Tibial nerve (tissue), 4 donors: ENCODE measurements around the gene PARD3B. TPM values are rescaled to one million over a fixed set of nuclear protein-coding genes. Genes with fewer than 3 reads are reported as not detected.

ENCODE experiments used
- DNase-seq, 2 donors: peaks; one replicate each; pipeline ENCODE4 v3.0.0-alpha.2; 2019; ENCODE audit warnings: low spot score in 2 of 2
- H3K27ac ChIP-seq, 4 donors: fragments of 200-600 bp; sonication (generic) in 3 of 4; one replicate each; pipeline ENCODE4 v1.5.1; 2017 to 2019; ENCODE audit warnings: mild to moderate bottlenecking in 1 of 4
- H3K27me3 ChIP-seq, 2 donors: fragments of 200-600 bp; sonication (generic) in 1 of 2; one replicate each; pipeline versions ENCODE4 v1.5.1 to v1.6.0; 2017 to 2019
- H3K36me3 ChIP-seq, 3 donors: fragments of 200-600 bp; sonication (generic); one replicate each; pipeline ENCODE4 v1.5.1; 2018 to 2019
- H3K4me1 ChIP-seq, 4 donors: fragments of 200-600 bp; sonication (generic) in 3 of 4; one replicate each; pipeline ENCODE4 v1.5.1; 2017 to 2019
- H3K4me3 ChIP-seq, 4 donors: fragments of 200-600 bp; sonication (generic) in 3 of 4; one replicate each; pipeline ENCODE4 v1.5.1; 2017 to 2019; ENCODE audit warnings: mild to moderate bottlenecking in 1 of 4, moderate library complexity in 1 of 4
- H3K9me3 ChIP-seq, 4 donors: fragments of 200-600 bp; sonication (generic) in 3 of 4; one replicate each; pipeline ENCODE4 v1.5.1; 2017 to 2019
- CTCF ChIP-seq, 5 experiments: fragments of 200-600 bp in 3 of 5; fragments of 450-650 bp in 2 of 5; sonication (generic) in 3 of 5; IDR thresholded peaks; one replicate each; pipeline ENCODE4 v1.5.1; 2016 to 2019; ENCODE audit warnings: antibody characterized with exemption in 5 of 5, mild to moderate bottlenecking in 3 of 5, moderate library complexity in 2 of 5
- EP300 ChIP-seq, 2 donors: sonication (generic); formaldehyde crosslinking; IDR thresholded peaks; one replicate each; pipeline ENCODE4 v1.6.1; 2017; ENCODE audit warnings: antibody characterized with exemption in 2 of 2, mild to moderate bottlenecking in 1 of 2
- POLR2A ChIP-seq, 2 donors: fragments of 450-650 bp; IDR thresholded peaks; one replicate each; pipeline ENCODE4 v1.6.1; 2017; ENCODE audit warnings: antibody characterized with exemption in 2 of 2, mild to moderate bottlenecking in 2 of 2, moderate library complexity in 2 of 2
- WGBS, 2 donors: methylation state at CpG; one replicate each; pipeline ENCODE4 v1.1.5; 2018; 5-methylcytosine and 5-hydroxymethylcytosine counted together
- total RNA-seq, 4 donors: library from RNA; depleted of rRNA; stranded (reverse); fragments of >200 nt; gene quantifications; one replicate each; pipeline ENCODE4 v1.1.0, GENCODE V29; 2016

PARD3B gene
- total RNA-seq, 4 donors from 2014 or later, result 47.4 to 101 (median 64.8) TPM

DNA sequence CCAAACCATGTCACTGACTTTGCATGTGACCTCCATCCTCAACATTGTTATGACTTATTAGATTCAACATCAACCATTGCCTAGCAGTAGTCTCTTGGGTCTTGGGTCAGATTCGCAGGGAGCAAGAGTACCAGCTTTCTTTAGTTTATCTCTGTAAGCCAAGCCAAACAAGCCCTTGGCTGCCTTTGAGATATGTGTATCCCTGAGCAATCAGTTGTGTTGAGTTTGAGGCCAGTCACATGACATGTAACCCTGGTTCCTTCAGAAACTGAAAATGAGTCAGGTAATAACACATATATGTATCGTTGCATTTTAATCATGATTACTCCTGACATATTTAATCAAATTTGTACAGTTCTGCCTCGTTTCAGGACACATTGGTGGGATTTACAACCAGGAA lies 173.3 kb downstream of the PARD3B start:
- Histone ChIP-seq H3K27ac (no peak overlapping the region), H3K4me3 (no peak overlapping the region), H3K36me3 (no peaks in the 10 kb centered on the region), H3K4me1 (peaks cover 0 to 8% (median 0%) of the 10 kb centered on the region in 4 donors), H3K27me3 (no peaks in the 10 kb centered on the region), H3K9me3 (no peaks in the 10 kb centered on the region)
- 82 to 86% methylated on average over 3 of the region's 3 CpGs for WGBS, 2 donors
- TF ChIP-seq EP300 (IDR thresholded peaks at IDR 0.05), result no peak
- TF ChIP-seq CTCF (IDR thresholded peaks at IDR 0.05), result no peak
- DNase-seq, result no peak

GRCh38 chr2:204720874-204721273 lies 175.6 kb downstream of the PARD3B start:
- no peak for TF ChIP-seq CTCF (IDR thresholded peaks at IDR 0.05)
- TF ChIP-seq POLR2A (IDR thresholded peaks at IDR 0.05), result no peak
- no peak for TF ChIP-seq EP300 (IDR thresholded peaks at IDR 0.05)
- 93 to 94% methylated on average over 2 of the region's 2 CpGs for WGBS, 2 donors
- H3K9me3 ChIP-seq, result no peaks in the 10 kb centered on the region
- no peak for DNase-seq
- no peaks in the 10 kb centered on the region for H3K4me1 ChIP-seq
- H3K27me3 ChIP-seq, result no peaks in the 10 kb centered on the region
- H3K36me3 ChIP-seq, result no peaks in the 10 kb centered on the region
- H3K4me3 ChIP-seq, result no peak overlapping the region
- no peak overlapping the region for H3K27ac ChIP-seq

DNA sequence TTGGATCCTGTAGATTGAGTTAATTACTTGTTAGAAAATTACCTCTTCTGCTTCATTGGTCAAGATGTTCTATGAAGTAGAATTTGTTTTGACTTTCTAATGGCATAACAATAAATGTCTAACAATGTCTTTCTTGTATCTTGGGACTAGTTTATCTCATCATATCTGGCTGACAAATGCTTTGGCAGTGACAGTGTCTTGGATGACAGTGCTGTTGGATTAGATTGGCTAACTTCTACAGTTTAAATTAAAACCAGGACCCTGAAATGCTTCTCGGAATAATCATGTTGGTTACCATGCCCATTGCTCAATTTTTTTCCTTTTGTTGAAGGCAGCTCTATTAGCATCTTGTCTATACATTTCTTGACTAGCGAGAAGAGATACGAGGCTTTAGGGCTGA lies 176.9 kb downstream of the PARD3B start:
- no peaks in the 10 kb centered on the region for H3K36me3 ChIP-seq
- WGBS, 2 donors, result 91 to 93% methylated on average over 3 of the region's 3 CpGs
- H3K27ac ChIP-seq, result no peak overlapping the region

GRCh38 chr2:204722691-204723090 lies 177.4 kb downstream of the PARD3B start:
- Histone ChIP-seq H3K36me3 (no peaks in the 10 kb centered on the region), H3K27me3 (no peaks in the 10 kb centered on the region), H3K27ac (no peak overlapping the region), H3K4me1 (no peaks in the 10 kb centered on the region), H3K4me3 (no peak overlapping the region), H3K9me3 (no peaks in the 10 kb centered on the region)
- 87 to 93% methylated on average over 2 of the region's 2 CpGs for WGBS, 2 donors
- TF ChIP-seq EP300 (IDR thresholded peaks at IDR 0.05) (no peak), POLR2A (IDR thresholded peaks at IDR 0.05) (no peak), CTCF (IDR thresholded peaks at IDR 0.05) (no peak)
- DNase-seq, result no peak

More for the DNA sequence above, 176.9 kb downstream of the PARD3B start:
- no peak for TF ChIP-seq EP300 (IDR thresholded peaks at IDR 0.05)
- TF ChIP-seq CTCF (IDR thresholded peaks at IDR 0.05), result no peak
- TF ChIP-seq POLR2A (IDR thresholded peaks at IDR 0.05), result no peak
- no peaks in the 10 kb centered on the region for H3K4me1 ChIP-seq
- no peak for DNase-seq
- no peak overlapping the region for H3K4me3 ChIP-seq
- H3K27me3 ChIP-seq, result no peaks in the 10 kb centered on the region
- H3K9me3 ChIP-seq, result no peaks in the 10 kb centered on the region

DNA sequence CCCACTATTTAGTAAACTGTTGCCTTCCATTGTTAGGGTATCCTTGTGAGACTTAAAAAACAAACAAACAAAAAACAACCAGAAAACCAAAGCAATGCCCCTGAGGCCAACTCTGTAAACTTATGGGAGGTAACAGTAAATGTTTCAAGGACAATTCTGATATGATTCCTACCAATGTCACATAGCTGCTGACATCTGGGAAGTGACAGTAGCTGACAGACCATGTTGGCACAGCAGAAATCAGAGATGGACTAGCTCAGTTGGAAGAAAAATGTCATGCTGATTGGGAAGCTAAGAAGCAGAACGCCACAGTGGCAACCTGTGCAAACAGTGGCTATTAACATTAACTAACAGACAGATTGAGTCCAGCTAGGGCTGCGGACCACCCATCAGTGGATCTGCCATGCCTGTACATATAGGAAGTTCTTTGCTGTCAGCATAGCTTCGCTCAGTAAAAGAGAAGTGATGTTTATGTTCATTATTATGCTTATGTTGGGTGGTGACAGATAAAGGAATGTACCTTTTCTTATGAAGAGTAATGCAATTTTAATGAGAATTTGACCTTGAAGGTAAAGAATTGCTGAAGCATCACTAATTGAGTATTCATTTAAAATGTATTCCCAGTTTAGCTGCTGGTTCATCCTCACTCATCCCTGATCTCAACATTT lies 180.6 kb downstream of the PARD3B start:
- DNase-seq, result no peak
- 94% methylated on average over 3 of the region's 3 CpGs for WGBS, 2 donors
- peaks cover 0 to 19% (median 3%) of the 10 kb centered on the region in 4 donors for H3K4me1 ChIP-seq
- no peaks in the 10 kb centered on the region for H3K9me3 ChIP-seq
- no peak for TF ChIP-seq POLR2A (IDR thresholded peaks at IDR 0.05)
- TF ChIP-seq CTCF (IDR thresholded peaks at IDR 0.05), result no peak
- no peak for TF ChIP-seq EP300 (IDR thresholded peaks at IDR 0.05)
- no peak overlapping the region for H3K27ac ChIP-seq
- no peaks in the 10 kb centered on the region for H3K36me3 ChIP-seq
- no peaks in the 10 kb centered on the region for H3K27me3 ChIP-seq
- H3K4me3 ChIP-seq, result no peak overlapping the region
